Epithelial cell of proximal tubule (primary cell): ENCODE data around the gene SPNS2. TPM values are rescaled to one million over a fixed set of nuclear protein-coding genes. Genes with fewer than 3 reads are reported as not detected.

ENCODE experiments used
- DNase-seq: peaks from one replicate; pipeline ENCODE4 v3.0.0-alpha.2; 2011; ENCODE audit warnings: low read depth
- H3K4me3 ChIP-seq: 2 replicates; pipeline ENCODE4 v1.5.1; 2011; ENCODE audit warnings: low read depth, mild to moderate bottlenecking, low read length
- CTCF ChIP-seq: conservative IDR thresholded peaks from 2 replicates; pipeline ENCODE4 v1.5.1; 2012; ENCODE audit warnings: low read depth, mild to moderate bottlenecking, low read length
- total RNA-seq: library from RNA; depleted of rRNA; stranded (reverse); fragments of >200 nt; gene quantifications from 2 replicates; pipeline ENCODE4 v1.2.3, GENCODE V29; 2015

Gene SPNS2
- total RNA-seq, 1 donor from 2014 or later: 162 TPM

- no peak overlapping the region for H3K4me3 ChIP-seq
- no peak for TF ChIP-seq CTCF
- DNase-seq: no peak
Observed at GRCh38 chr17:4465786-4466185, 32.9 kb upstream of the SPNS2 start.

- no peak for TF ChIP-seq CTCF
- H3K4me3 ChIP-seq: no peak overlapping the region
- no peak for DNase-seq
Observed at GRCh38 chr17:4467287-4467686, 31.4 kb upstream of the SPNS2 start.

DNA sequence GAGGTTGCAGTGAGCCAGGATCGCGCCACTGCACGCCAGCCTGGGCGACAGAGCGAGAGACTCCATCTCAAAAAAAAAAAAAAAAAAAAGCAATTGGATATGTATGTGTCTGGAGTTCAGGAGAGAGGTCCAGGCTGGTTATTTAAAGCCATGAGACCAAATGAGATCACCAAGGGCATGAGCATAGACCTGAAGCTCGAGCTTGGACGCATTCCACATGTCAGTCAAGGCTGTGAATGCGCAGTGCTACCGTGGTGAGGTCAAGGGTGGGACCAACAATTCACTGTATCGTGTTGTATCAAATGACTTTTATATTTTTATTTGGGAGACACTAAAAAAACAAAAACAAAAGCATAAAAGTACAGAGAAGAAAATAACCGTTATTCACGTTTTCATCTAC, 29.1 kb upstream of the SPNS2 start:
- DNase-seq: no peak
- no peak for TF ChIP-seq CTCF

DNA sequence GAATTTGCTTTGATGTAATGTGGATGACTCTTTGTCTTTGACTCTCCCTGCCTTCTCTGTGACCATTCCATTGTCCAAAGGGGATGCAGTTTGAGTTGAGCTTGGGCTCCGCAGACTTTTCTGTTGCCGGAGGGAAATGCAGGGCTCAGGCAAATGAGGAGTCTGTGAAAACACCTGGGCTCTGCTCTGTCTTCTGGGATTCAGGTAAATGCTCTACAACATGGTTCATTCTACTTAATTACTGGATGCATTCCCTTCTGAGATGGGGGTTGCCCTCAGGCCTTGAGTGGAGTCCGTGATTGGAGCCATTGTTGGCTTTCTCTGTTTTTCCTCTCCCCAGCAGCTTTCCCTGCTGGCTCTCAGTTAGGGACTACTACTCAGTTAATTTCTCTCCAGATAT, 26.4 kb upstream of the SPNS2 start:
- DNase-seq: no peak
- no peak for TF ChIP-seq CTCF
- H3K4me3 ChIP-seq: no peak overlapping the region

More for the DNA sequence above, 29.1 kb upstream of the SPNS2 start:
- no peak overlapping the region for H3K4me3 ChIP-seq

- DNase-seq: no peak
- H3K4me3 ChIP-seq: no peak overlapping the region
- no peak for TF ChIP-seq CTCF
Observed at GRCh38 chr17:4474093-4474492, 24.6 kb upstream of the SPNS2 start.

- no peak for TF ChIP-seq CTCF
- H3K4me3 ChIP-seq: no peak overlapping the region
- no peak for DNase-seq
Observed at GRCh38 chr17:4475001-4475400, 23.7 kb upstream of the SPNS2 start.

DNA sequence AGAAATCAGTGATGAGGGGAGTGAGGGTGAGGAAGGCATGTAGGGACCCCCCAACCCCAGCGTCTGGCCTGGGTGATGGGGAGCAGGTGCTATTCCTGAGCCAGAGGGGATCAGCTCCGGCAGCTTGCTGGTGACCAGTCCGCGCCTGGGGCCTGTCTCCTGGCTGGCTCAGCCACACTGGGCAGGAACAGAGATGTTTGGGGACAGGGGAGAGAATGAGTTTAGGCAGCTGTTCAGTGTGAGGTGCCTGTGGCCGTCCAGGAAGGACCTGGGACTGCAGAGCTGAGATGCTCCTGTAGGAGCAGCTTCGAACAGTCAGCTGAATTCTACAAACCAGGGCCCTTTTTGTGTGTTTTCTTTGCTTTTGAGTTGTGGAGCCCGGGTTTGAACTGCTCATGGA, 23.2 kb upstream of the SPNS2 start:
- TF ChIP-seq CTCF: no peak
- DNase-seq: no peak
- H3K4me3 ChIP-seq: no peak overlapping the region
